ENCODE results near the gene ZSWIM5.

GRCh38 chr1:45205011-45205909 is 1.1 kb downstream of the ZSWIM5 start:
- TF ChIP-seq PKNOX1 (IDR thresholded peaks at IDR 0.05) (no peak), POLR2A (conservative IDR thresholded peaks at IDR 0.05) (no peak), MXI1 (IDR thresholded peaks at IDR 0.05; ENCODE audit: low read depth, low read length) (no peak), SMAD1 (IDR thresholded peaks at IDR 0.05; ENCODE audit: low read depth, low read length, partially characterized antibody) (no peak), RNF219 (CRISPR knock-in tag; IDR thresholded peaks at IDR 0.05) (no peak), AFF4 (CRISPR knock-in tag; IDR thresholded peaks at IDR 0.05) (no peak), CHD2 (IDR thresholded peaks at IDR 0.05; ENCODE audit: low read depth, low read length) (no peak)
